Measurements from ENCODE around the gene S100A1.

DNA sequence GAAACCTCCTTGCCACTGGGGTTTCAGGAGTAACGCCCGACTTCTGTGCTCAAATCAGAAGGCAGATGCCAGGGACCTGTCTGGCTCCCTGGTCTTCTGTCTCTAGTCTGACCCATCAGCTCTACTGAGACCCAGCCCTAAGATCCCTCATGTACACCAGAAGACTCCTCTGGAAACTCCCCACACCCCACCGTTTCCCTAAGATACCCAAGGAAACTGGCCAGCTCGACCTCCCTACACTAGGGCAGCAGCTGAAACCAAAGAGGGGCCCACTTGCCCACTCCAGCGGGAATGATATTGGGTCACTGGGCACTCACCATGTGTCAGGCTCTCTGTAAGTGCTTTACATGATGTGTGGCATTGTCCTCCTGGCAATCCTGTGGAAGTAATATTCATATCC lies 14.8 kb upstream of the S100A1 start:
- TF ChIP-seq EZH2phosphoT487 (IDR thresholded peaks at IDR 0.05; ENCODE audit: low read depth), result no peak
- TF ChIP-seq, protein P1, sequence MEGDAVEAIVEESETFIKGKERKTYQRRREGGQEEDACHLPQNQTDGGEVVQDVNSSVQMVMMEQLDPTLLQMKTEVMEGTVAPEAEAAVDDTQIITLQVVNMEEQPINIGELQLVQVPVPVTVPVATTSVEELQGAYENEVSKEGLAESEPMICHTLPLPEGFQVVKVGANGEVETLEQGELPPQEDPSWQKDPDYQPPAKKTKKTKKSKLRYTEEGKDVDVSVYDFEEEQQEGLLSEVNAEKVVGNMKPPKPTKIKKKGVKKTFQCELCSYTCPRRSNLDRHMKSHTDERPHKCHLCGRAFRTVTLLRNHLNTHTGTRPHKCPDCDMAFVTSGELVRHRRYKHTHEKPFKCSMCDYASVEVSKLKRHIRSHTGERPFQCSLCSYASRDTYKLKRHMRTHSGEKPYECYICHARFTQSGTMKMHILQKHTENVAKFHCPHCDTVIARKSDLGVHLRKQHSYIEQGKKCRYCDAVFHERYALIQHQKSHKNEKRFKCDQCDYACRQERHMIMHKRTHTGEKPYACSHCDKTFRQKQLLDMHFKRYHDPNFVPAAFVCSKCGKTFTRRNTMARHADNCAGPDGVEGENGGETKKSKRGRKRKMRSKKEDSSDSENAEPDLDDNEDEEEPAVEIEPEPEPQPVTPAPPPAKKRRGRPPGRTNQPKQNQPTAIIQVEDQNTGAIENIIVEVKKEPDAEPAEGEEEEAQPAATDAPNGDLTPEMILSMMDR (IDR thresholded peaks at IDR 0.05; ENCODE audit: low read depth, low read length), result no peak
